H1 (cell line): ENCODE data around the gene BSDC1. TPM values are rescaled to one million over a fixed set of nuclear protein-coding genes. Genes with fewer than 3 reads are reported as not detected.
A peak's percentile ranks its signal among the peaks of the same experiment; 100 is the strongest.

Experiments
- CTBP2 ChIP-seq: IDR thresholded peaks from 2 replicates; pipeline ENCODE4 v1.7.0; 2011; ENCODE audit warnings: borderline replicate concordance, mild to moderate bottlenecking, moderate library complexity, mixed read lengths, low read length; ENCODE audit not compliant: insufficient read depth, insufficient read length
- CTCF ChIP-seq, 3 experiments: IDR thresholded peaks; 1 replicate in 2 of 3; 2 replicates in 1 of 3; pipeline versions ENCODE4 v1.5.1 to v1.6.1; 2011; ENCODE audit warnings: low read length in 3 of 3, mild to moderate bottlenecking in 3 of 3, inconsistent platforms in 2 of 3, low read depth in 1 of 3, moderate library complexity in 1 of 3; ENCODE audit not compliant: insufficient read depth in 1 of 3; ENCODE audit errors: control extremely low read depth in 1 of 3
- E2F6 ChIP-seq: IDR thresholded peaks from 2 replicates; pipeline ENCODE4 v1.6.1; 2012; ENCODE audit warnings: inconsistent platforms
- EZH2 ChIP-seq: fragments of 200-600 bp; sonication (generic); IDR thresholded peaks from 2 replicates; pipeline ENCODE4 v1.7.1; 2012; ENCODE audit warnings: low read depth, mild to moderate bottlenecking, moderate library complexity, low read length, inconsistent platforms; ENCODE audit not compliant: severe bottlenecking
- KDM4A ChIP-seq: IDR thresholded peaks from one replicate; pipeline ENCODE4 v1.7.1; 2012; ENCODE audit warnings: low read depth, mild to moderate bottlenecking, moderate library complexity, low read length, inconsistent platforms; ENCODE audit not compliant: severe bottlenecking
- MAX ChIP-seq: IDR thresholded peaks from 2 replicates; pipeline ENCODE4 v1.6.1; 2012; ENCODE audit warnings: inconsistent platforms
- PHF8 ChIP-seq: fragments of 200-600 bp; sonication (generic); conservative IDR thresholded peaks from 2 replicates; pipeline ENCODE4 v1.7.1; 2012; ENCODE audit warnings: low read depth, mild to moderate bottlenecking, inconsistent platforms, low read length, moderate library complexity
- POLR2AphosphoS5 ChIP-seq: IDR thresholded peaks from 2 replicates; pipeline ENCODE4 v1.6.1; 2011; ENCODE audit warnings: low read depth, low read length
- SRF ChIP-seq: IDR thresholded peaks from 2 replicates; pipeline ENCODE4 v1.6.1; 2011; ENCODE audit warnings: mild to moderate bottlenecking, low read depth, low read length, moderate library complexity
- TAF1 ChIP-seq: IDR thresholded peaks from 2 replicates; pipeline ENCODE4 v1.6.1; 2011; ENCODE audit warnings: mild to moderate bottlenecking, low read depth, low read length
- TAF7 ChIP-seq: optimal IDR thresholded peaks from 2 replicates; pipeline ENCODE3; 2011; ENCODE audit warnings: low read depth, mild to moderate bottlenecking, inconsistent platforms, low read length, moderate library complexity, borderline replicate concordance
- TCF12 ChIP-seq: IDR thresholded peaks from 2 replicates; pipeline ENCODE4 v1.6.1; 2011; ENCODE audit warnings: low read depth, mild to moderate bottlenecking, low read length
- polyA plus RNA-seq, 7 experiments: library from polyadenylated mRNA; depleted of rRNA in 3 of 7; stranded (reverse) in 5 of 7; unstranded in 2 of 7; fragments of >200 nt in 5 of 7; fragments of 200-250 nt in 2 of 7; gene quantifications; 1 replicate in 5 of 7; 2 replicates in 1 of 7; 4 replicates in 1 of 7; pipeline versions ENCODE4 v1.2.1 to v1.2.3, GENCODE V29; 2011 to 2013; ENCODE audit warnings: missing spikeins in 2 of 7, mixed read lengths in 2 of 7
- total RNA-seq: library from RNA; stranded (reverse); fragmentation: NEBNext Ultra II Directional; extraction: Animal tissue kit (Norgen Biotek cat#: 25700); gene quantifications from 2 replicates; pipeline ENCODE4 v1.2.1, GENCODE V29; 2021

Gene BSDC1
- total and polyA plus RNA-seq, 2 of the 8 experiments (the other 6 are each of a cell fraction or from before 2014, with no cell fraction given) = 24.8 to 40.7 TPM

GRCh38 chr1:32361674-32362473 lies 32.4 kb downstream of the BSDC1 start (continued):
- TF ChIP-seq CTBP2 (peak; percentile 73), TCF12 (no peak), SRF (no peak), TAF1 (peak; percentile 18; the same call in 1 of the 2 replicates), MAX (peak; percentile 90), PHF8 (peak; percentile 40; the same call in 1 of the 2 replicates), TAF7 (peak; percentile 28), E2F6 (peak; percentile 87), KDM4A (peak; percentile 80), CTCF (IDR thresholded peaks at IDR 0.05; ENCODE audit: control extremely low read depth in 1 of 3, insufficient read depth in 1 of 3, low read depth in 1 of 3, low read length in 3 of 3) (peak in 2 of 3 experiments; percentile 21 to 23; a peak in 2 of 4 replicates), EZH2 (peak; percentile 42), POLR2AphosphoS5 (0 out of 2 replicates have a peak, but pooled peaks have one; percentile 16)
- TF ChIP-seq, all 59 proteins: peak for 17
